ENCODE data around the gene SDHA.

Gene SDHA

DNA sequence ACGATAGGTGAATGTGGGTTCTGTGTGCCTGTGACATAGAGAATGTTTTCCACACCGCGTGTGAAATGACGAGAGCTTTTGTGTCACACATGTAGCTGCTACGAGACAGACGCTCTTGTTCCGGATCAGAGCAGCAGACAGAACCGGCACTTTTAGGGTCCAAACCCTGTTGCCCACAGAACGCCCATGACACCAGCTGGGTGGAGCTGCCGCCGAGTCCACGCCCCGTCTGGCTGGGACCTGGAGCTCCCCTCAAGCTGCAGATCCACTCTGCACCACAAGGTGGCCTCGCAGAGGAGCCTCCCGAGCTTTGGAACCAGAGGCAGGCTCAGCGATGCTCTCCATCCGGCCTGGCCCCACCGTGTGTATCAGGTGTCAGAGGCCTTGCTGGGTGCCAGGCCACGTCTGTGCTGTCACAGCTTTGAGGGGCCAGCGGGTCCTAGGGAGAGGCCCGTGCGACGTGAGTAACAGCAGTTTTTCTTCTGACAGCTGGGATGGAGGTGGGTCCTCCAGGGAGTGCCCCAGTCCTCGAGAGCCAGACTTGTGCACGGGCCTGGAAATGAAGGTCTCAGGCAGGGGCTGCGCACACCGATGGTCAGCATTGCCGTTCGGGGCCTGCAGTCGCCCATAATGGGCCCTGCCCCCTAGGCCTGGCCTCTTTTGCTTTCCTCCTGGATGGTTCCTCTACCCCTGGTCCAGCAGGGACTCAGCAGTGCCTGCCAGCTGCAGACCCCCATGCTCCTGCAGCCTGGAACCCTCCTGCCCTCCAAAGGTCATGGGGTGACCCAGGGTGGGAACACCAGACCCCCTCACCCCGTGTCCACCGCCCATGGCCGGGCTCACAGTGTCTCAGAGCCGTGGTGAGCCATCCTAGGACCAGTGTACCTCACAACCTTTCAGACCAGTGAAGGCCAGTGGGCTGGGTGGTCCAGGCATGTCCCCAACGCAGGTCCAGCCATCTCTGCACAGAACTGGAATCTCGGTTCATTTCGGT, 29.3 kb upstream of the SDHA start (continued):
- TF ChIP-seq, protein P1, sequence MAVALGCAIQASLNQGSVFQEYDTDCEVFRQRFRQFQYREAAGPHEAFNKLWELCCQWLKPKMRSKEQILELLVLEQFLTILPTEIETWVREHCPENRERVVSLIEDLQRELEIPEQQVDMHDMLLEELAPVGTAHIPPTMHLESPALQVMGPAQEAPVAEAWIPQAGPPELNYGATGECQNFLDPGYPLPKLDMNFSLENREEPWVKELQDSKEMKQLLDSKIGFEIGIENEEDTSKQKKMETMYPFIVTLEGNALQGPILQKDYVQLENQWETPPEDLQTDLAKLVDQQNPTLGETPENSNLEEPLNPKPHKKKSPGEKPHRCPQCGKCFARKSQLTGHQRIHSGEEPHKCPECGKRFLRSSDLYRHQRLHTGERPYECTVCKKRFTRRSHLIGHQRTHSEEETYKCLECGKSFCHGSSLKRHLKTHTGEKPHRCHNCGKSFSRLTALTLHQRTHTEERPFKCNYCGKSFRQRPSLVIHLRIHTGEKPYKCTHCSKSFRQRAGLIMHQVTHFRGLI (tag by site-specific recombination; IDR thresholded peaks at IDR 0.05): no peak
- no peak for TF ChIP-seq ZNF514 (tag by site-specific recombination; IDR thresholded peaks at IDR 0.05)
- peak; percentile 97 for TF ChIP-seq GLIS1 (tag by site-specific recombination; IDR thresholded peaks at IDR 0.05)
- TF ChIP-seq ZNF837 (tag by site-specific recombination; IDR thresholded peaks at IDR 0.05): no peak
- peak; percentile 60; the same call in 1 of the 2 replicates for TF ChIP-seq ZIC2 (tag by site-specific recombination; IDR thresholded peaks at IDR 0.05)
- TF ChIP-seq SCRT2 (tag by site-specific recombination; IDR thresholded peaks at IDR 0.05): peak; percentile 80
- TF ChIP-seq, protein P2, sequence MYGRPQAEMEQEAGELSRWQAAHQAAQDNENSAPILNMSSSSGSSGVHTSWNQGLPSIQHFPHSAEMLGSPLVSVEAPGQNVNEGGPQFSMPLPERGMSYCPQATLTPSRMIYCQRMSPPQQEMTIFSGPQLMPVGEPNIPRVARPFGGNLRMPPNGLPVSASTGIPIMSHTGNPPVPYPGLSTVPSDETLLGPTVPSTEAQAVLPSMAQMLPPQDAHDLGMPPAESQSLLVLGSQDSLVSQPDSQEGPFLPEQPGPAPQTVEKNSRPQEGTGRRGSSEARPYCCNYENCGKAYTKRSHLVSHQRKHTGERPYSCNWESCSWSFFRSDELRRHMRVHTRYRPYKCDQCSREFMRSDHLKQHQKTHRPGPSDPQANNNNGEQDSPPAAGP (tag by site-specific recombination; IDR thresholded peaks at IDR 0.05): peak; percentile 71; the same call in 1 of the 2 replicates
- TF ChIP-seq, protein P3, sequence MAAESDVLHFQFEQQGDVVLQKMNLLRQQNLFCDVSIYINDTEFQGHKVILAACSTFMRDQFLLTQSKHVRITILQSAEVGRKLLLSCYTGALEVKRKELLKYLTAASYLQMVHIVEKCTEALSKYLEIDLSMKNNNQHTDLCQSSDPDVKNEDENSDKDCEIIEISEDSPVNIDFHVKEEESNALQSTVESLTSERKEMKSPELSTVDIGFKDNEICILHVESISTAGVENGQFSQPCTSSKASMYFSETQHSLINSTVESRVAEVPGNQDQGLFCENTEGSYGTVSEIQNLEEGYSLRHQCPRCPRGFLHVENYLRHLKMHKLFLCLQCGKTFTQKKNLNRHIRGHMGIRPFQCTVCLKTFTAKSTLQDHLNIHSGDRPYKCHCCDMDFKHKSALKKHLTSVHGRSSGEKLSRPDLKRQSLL (tag by site-specific recombination; IDR thresholded peaks at IDR 0.05): peak; percentile 79; the same call in 1 of the 2 replicates
- TF ChIP-seq HOXD13 (CRISPR knock-in tag; IDR thresholded peaks at IDR 0.05; ENCODE audit: borderline replicate concordance): no peak
- peak; percentile 74 for TF ChIP-seq ZNF501 (tag by site-specific recombination; IDR thresholded peaks at IDR 0.05)
- peak; percentile 70 for TF ChIP-seq ZNF660 (tag by site-specific recombination; IDR thresholded peaks at IDR 0.05)
- TF ChIP-seq WT1 (tag by site-specific recombination; IDR thresholded peaks at IDR 0.05): 0 out of 2 replicates have a peak, but pooled peaks have one; percentile 18
- TF ChIP-seq ZBTB20 (tag by site-specific recombination; IDR thresholded peaks at IDR 0.05): no peak
- peak; percentile 38; the same call in 1 of the 2 replicates for TF ChIP-seq ZNF629 (tag by site-specific recombination; IDR thresholded peaks at IDR 0.05)
- TF ChIP-seq ZFP37 (tag by site-specific recombination; IDR thresholded peaks at IDR 0.05): 0 out of 2 replicates have a peak, but pooled peaks have one; percentile 51
- no peak for TF ChIP-seq ZNF791 (tag by site-specific recombination; IDR thresholded peaks at IDR 0.05)
- peak; percentile 58; the same call in 1 of the 2 replicates for TF ChIP-seq KLF7 (tag by site-specific recombination; IDR thresholded peaks at IDR 0.05; ENCODE audit: borderline replicate concordance)
- TF ChIP-seq, protein P4, sequence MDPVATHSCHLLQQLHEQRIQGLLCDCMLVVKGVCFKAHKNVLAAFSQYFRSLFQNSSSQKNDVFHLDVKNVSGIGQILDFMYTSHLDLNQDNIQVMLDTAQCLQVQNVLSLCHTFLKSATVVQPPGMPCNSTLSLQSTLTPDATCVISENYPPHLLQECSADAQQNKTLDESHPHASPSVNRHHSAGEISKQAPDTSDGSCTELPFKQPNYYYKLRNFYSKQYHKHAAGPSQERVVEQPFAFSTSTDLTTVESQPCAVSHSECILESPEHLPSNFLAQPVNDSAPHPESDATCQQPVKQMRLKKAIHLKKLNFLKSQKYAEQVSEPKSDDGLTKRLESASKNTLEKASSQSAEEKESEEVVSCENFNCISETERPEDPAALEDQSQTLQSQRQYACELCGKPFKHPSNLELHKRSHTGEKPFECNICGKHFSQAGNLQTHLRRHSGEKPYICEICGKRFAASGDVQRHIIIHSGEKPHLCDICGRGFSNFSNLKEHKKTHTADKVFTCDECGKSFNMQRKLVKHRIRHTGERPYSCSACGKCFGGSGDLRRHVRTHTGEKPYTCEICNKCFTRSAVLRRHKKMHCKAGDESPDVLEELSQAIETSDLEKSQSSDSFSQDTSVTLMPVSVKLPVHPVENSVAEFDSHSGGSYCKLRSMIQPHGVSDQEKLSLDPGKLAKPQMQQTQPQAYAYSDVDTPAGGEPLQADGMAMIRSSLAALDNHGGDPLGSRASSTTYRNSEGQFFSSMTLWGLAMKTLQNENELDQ (tag by site-specific recombination; IDR thresholded peaks at IDR 0.05; ENCODE audit: low read depth): no peak
- TF ChIP-seq IKZF3 (tag by site-specific recombination; IDR thresholded peaks at IDR 0.05): no peak
- TF ChIP-seq ZNF16 (tag by site-specific recombination; IDR thresholded peaks at IDR 0.05; ENCODE audit: low read depth): no peak
- TF ChIP-seq TRIM28 (IDR thresholded peaks at IDR 0.05; ENCODE audit: borderline replicate concordance, low read length): peak; percentile 55; the same call in 1 of the 2 replicates
- TF ChIP-seq ZNF747 (tag by site-specific recombination; IDR thresholded peaks at IDR 0.05): no peak
- TF ChIP-seq, protein P5, sequence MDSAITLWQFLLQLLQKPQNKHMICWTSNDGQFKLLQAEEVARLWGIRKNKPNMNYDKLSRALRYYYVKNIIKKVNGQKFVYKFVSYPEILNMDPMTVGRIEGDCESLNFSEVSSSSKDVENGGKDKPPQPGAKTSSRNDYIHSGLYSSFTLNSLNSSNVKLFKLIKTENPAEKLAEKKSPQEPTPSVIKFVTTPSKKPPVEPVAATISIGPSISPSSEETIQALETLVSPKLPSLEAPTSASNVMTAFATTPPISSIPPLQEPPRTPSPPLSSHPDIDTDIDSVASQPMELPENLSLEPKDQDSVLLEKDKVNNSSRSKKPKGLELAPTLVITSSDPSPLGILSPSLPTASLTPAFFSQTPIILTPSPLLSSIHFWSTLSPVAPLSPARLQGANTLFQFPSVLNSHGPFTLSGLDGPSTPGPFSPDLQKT (IDR thresholded peaks at IDR 0.05; ENCODE audit: borderline replicate concordance, low read depth, low read length): no peak
- TF ChIP-seq KLF1 (tag by site-specific recombination; IDR thresholded peaks at IDR 0.05): peak; percentile 81; the same call in 1 of the 2 replicates
- 0 out of 2 replicates have a peak, but pooled peaks have one; percentile 35 for TF ChIP-seq ZSCAN30 (tag by site-specific recombination; IDR thresholded peaks at IDR 0.05)
- no peak for TF ChIP-seq ZNF274 (IDR thresholded peaks at IDR 0.05; ENCODE audit: low read length)
- TF ChIP-seq ZNF274 (tag by site-specific recombination; IDR thresholded peaks at IDR 0.05; ENCODE audit: borderline replicate concordance): no peak
- no peak for TF ChIP-seq ZNF548 (tag by site-specific recombination; IDR thresholded peaks at IDR 0.05)
- no peak for TF ChIP-seq ZNF473 (tag by site-specific recombination; IDR thresholded peaks at IDR 0.05)
- TF ChIP-seq ZNF24 (tag by site-specific recombination; IDR thresholded peaks at IDR 0.05): 0 out of 2 replicates have a peak, but pooled peaks have one; percentile 45
- no peak for TF ChIP-seq ZNF433 (tag by site-specific recombination; IDR thresholded peaks at IDR 0.05; ENCODE audit: low read depth)
- no peak for TF ChIP-seq ZNF555 (tag by site-specific recombination; conservative IDR thresholded peaks at IDR 0.05)
- TF ChIP-seq ZFP69B (tag by site-specific recombination; IDR thresholded peaks at IDR 0.05): peak; percentile 98
- TF ChIP-seq SP3 (tag by site-specific recombination; IDR thresholded peaks at IDR 0.05): peak; percentile 63
